Epidermal melanocyte (primary cell): ENCODE measurements around the gene COL19A1.

Experiments
- DNase-seq: peaks from one replicate; pipeline ENCODE4 v3.0.0; 2011; ENCODE audit warnings: low spot score; ENCODE audit not compliant: insufficient read length

Gene COL19A1

GRCh38 chr6:70051197-70052124, 185.1 kb downstream of the COL19A1 start:
- no peak for DNase-seq

GRCh38 chr6:70059039-70059719, 192.8 kb downstream of the COL19A1 start:
- no peak for DNase-seq

GRCh38 chr6:70060680-70061079, 194.3 kb downstream of the COL19A1 start:
- no peak for DNase-seq

GRCh38 chr6:70061546-70061945, 195.2 kb downstream of the COL19A1 start:
- no peak for DNase-seq

GRCh38 chr6:70062010-70062409, 195.7 kb downstream of the COL19A1 start:
- no peak for DNase-seq

GRCh38 chr6:70072540-70073179, 206.3 kb downstream of the COL19A1 start:
- DNase-seq: no peak

- DNase-seq: no peak
These were observed 207.3 kb downstream of the COL19A1 start for GRCh38 chr6:70073637-70074036.

GRCh38 chr6:70079241-70079640, 212.9 kb downstream of the COL19A1 start:
- DNase-seq: no peak

GRCh38 chr6:70080443-70081070, 214.2 kb downstream of the COL19A1 start:
- no peak for DNase-seq

GRCh38 chr6:70082830-70083229, 216.5 kb downstream of the COL19A1 start:
- no peak for DNase-seq

GRCh38 chr6:70086806-70087205, 220.4 kb downstream of the COL19A1 start:
- no peak for DNase-seq

GRCh38 chr6:70094156-70094555, 227.8 kb downstream of the COL19A1 start:
- no peak for DNase-seq

- no peak for DNase-seq
These were observed 233.4 kb downstream of the COL19A1 start for GRCh38 chr6:70099732-70100131.

GRCh38 chr6:70103798-70104197, 237.4 kb downstream of the COL19A1 start:
- DNase-seq: no peak

GRCh38 chr6:70107852-70108629, 241.7 kb downstream of the COL19A1 start:
- DNase-seq: peak; percentile 40

GRCh38 chr6:70110126-70111022, 244.0 kb downstream of the COL19A1 start:
- no peak for DNase-seq

- DNase-seq: no peak
These were observed 245.4 kb downstream of the COL19A1 start for GRCh38 chr6:70111737-70112136.

GRCh38 chr6:70112716-70113115, 246.4 kb downstream of the COL19A1 start:
- DNase-seq: no peak

GRCh38 chr6:70113171-70113570, 246.8 kb downstream of the COL19A1 start:
- DNase-seq: no peak

GRCh38 chr6:70118670-70119069, 252.3 kb downstream of the COL19A1 start:
- DNase-seq: no peak
